HG03039 (cell line): ENCODE measurements around the gene TRPM3.

Experiments
- ATAC-seq: cut with Tn5 transposase; IDR thresholded peaks from one replicate; pipeline ENCODE4 v1.9.1; 2021; ENCODE audit warnings: mild to moderate bottlenecking, moderate library complexity; ENCODE audit not compliant: unreplicated experiment

TRPM3 gene

DNA sequence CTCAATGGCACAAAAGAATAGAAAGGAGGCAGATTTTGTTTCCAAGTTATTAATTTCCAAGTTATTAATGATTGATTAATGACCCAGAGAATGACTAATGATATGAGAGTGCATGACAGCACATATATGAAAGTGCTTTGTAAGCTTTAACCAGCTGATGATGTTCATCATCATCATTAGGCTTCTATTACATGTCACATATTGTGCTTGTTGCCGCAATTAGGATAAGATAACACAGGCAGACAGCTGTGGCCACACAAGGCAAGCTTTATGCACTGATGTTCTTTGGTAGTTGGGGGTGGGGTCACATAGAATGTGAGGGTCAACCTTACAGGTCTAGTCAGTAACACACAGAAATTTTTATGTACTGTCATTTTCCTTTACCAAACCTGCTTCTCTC is 219.7 kb downstream of the TRPM3 start:
- ATAC-seq, result no peak

DNA sequence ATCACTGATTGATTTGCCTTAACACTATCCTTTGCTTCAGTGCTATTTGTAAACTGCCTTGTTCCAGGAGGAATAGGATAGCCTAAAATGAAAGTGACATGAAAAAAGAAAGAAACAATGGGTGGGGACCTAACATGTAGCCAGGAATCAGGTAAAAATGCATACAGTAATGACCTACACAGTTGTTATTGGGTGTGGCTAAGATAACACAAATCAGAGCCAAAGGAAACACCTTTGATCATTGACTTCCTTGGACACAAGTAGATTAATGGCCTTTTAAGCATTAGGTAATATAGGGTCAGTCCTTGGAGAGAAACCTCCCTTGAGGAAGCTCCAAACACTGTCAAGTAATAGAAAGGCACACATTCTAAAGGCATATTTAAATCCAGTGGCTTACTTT is 220.4 kb downstream of the TRPM3 start:
- no peak for ATAC-seq

DNA sequence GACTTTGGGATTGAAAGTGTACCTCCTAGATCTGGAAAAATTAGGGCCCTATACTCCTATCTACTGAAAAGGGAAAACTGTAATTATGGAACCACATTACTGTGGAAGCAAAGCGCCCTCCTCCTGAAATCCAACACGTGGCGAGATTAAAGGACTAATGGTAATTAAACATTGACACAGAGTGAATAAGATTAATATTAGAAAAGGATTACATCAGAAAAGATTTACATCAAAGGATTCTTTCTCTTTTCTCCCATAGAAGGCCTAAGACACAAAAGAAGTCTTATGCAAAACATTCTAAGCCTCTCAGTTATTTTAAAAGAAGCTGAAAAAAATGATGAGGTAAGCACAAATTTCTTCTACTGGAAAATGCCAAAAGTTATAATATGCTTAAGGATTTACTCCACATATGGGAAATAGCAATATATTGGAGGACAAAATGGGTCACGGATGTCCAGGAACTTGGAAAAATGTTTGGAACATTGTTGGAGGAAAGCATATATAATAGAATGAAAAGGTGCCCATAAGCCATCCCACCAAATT is 227.8 kb downstream of the TRPM3 start:
- no peak for ATAC-seq

DNA sequence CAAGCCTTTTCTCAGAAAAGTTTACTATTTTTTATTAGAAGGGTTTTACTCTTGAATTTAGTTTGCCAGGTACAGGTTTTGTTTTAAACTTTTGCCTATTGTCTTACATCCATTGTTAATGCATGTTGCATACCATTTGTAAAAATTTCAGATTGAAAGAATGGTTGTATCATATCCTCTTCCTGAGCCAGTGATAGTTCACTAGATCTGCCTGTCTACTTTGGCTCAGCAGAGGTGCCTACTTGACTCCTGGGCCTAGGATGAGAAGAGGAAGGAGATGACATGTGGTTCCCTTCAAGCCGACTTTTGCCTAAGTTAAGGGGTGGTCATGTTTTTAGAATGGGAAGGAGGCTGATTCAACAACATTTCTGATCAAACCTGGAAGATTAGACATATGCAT is 232.9 kb downstream of the TRPM3 start:
- no peak for ATAC-seq

DNA sequence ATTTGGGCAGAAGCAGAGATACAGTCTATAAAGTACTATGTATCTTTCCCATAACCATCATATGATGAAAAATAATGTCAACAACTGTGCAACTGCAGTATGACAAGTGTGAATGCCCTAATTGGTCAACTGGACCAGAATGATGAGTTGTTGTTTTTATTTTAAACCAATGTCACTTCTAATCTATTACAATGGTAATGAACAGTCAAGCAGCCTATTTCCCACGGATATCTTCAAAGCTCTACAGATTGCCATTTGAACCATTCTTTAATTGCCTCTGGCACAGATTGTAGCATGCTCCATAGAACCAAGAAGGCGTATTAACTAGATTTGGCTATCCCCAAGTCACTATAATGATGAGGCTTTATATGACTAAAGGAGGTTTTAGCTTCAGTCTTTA is 233.6 kb downstream of the TRPM3 start:
- no peak for ATAC-seq

DNA sequence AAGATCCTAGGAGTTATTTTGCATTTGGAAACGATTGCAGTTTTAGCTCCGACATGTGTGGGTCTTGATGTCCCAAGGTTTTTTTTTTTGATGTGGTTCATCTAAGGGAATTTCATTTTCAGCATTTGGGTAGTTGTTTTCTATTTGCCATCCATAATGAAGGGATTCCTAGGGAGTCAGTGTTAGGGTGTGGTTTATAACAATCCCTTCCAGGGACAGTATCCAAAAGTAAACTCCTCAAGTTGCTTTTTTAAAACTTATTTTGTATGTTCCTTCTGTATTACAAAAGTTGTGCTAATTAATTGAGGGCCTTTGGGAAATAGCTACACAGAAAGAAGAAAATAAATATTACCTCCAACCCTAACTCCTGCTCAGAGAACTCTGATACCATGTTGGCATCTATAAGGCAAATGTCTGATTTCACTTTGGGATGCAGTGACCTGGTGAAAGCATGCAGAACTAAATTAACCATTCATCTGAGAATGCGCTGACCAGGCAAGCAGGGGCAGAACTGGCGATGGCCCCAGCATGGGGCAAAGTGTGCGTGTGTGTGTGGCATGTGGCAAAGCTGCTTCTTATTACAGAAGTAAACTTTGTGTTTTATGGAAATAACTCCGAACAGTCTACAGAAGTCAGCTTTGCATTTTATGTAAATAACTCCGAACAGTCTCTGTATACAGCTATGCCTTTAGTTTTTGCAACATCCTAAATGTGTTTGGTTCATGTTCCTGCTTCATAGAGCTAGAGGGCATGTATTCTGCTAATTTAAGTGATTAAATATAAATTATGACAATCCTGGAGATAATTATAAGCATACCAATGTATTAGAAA is 237.2 kb downstream of the TRPM3 start:
- ATAC-seq, result no peak

DNA sequence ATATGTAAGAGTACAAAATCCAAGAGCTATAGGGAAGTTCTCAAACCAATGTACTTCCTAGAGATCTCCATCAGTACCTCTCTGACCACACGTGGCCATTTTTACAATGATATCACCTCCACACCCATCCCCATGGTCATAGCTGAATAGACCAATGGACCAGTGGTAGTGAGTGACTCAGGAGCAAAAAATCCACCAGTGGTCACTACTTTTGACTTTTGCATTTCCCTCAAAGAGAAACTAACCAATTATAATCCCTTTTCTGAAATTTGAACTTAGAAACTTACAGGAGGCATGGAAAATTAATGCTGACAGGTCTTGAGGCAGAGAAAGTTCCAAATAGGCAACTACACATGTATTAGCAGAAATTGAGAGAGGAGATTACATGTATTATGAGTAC is 238.4 kb downstream of the TRPM3 start:
- ATAC-seq, result no peak

DNA sequence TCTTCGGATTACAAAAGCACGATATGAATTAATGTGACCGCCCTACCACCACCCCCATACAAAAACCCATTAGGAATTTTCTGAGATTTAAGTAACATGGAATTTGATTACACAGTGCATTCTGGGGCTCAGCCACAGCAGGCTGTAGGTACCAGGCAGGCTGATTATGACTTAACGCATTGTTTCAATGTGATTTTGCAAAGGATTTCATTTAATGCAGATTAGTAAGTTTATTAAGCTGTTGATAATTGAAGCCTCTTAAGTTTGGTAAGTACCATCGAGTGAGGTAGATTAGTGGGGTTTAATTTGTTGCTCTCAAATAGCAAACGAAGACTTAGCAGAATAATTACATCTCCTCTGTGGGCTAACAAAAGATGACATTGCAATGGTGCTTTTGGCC is 240.1 kb downstream of the TRPM3 start:
- no peak for ATAC-seq

DNA sequence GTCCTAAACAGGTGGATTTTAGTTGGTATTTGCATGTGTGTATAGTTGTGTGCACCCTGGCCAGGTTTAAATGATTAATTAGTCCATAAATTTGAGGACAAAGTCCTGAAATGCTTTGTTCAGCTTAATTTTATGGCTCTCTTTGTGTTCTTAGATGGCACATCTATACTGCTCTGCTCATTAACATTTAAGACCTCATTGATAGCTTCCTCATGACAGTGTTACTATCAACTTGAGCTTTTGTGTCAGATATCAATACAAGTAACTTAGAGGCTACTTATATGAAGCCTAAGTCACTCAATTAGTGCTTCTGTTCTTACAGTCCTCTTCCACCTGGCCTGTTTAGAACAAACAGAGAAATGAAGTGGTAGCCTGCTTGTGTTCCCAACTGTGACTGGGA is 240.9 kb downstream of the TRPM3 start:
- no peak for ATAC-seq

DNA sequence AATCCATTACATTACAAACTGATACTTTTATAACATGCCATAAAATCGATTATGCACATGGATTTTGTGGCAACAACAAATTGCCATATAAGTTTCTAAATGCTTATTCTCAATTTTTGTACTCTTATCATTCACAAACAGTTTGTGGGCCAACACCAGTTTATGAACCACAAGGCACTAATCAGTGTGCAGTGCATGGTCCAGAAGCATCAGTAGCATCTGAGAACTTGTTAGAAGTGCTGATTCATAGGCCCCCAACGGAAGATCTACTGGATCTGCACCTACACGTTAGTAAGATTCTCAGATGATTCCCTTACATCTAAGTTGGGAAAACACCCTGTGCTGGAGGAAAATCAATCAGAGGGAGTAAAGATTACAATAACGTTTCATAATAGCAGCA is 242.8 kb downstream of the TRPM3 start:
- no peak for ATAC-seq

DNA sequence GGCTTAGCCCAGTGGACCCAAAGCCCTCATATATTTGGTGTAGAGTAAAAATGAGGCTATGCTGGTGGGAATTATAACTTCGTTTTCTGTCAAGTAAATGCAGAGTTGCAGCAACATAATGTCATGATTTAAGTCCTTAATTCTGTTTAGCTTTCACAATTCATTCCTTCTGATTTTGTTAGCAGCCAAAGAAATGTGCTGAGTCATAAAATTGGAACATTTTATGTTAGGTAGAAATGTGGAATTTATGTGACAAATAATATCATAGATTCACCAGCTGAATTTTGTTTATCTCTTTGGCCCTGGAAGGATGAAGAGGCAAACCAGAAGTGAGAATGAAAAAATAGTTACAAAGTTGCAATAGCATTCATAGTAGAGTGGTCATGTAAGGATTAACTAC is 247.0 kb downstream of the TRPM3 start:
- no peak for ATAC-seq

DNA sequence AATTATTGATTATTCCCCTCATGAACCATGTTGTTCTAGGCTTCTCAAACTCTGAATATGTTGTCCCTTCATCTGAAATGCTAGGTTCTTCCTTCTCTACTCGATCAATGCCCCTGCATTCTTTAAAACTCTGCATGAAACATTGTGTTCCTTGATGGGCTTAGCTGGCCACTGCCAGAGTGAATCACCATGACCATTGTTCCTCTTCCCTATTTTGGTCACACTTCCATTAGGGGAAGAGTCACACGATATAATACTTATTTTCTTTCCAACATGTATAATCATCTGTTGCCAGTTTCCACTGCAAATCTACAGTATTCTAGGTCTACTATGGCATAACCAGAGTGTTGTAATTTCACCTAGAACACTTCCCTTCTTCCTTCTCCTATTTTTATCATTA is 247.9 kb downstream of the TRPM3 start:
- ATAC-seq, result no peak

DNA sequence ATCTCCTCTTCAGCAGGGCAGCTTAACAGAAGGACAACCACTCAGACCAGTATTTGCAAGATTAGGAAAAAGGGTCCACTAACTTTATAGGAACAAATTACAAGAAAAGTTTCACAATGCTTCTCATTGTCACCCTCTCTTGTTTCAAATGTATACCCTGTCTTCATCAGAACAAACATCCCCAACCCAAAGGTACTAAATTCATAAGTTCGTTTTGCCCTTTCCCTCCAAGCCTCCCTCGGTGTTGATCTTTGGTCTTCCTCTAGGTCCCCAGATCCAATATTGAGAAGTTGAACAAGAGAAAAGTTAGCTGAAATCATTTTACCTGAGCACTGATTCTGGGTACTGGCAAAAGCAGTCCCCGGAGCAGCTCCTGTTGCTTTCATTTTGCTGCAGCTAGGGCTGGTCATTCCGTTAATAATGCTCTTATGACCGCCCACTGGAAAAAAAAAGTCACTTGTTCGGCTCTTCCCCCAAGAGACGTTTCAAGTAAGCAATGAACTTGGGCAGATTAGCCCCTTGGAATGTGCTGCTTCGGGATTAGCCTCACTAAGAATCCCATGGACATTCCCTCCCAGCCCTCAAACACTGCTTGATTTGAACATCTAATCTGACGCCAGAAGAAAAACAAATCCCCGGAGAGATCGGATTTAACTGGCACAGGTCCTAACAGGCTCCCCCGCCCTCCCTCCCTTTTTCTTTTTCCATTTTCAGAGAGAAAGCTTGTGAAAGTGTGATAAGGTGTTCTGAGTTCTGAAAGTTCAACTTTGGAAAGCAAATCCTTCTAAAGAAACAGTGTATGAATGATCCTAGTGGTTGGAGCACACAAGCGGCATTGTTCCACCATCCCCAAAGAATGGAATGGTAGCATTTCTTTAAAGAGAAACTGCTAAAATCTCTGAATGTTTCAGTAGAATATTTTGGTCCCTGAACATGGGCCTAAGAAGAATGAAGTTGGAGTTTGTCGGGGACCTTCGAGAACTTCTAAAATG is 252.5 kb downstream of the TRPM3 start:
- ATAC-seq, result no peak

DNA sequence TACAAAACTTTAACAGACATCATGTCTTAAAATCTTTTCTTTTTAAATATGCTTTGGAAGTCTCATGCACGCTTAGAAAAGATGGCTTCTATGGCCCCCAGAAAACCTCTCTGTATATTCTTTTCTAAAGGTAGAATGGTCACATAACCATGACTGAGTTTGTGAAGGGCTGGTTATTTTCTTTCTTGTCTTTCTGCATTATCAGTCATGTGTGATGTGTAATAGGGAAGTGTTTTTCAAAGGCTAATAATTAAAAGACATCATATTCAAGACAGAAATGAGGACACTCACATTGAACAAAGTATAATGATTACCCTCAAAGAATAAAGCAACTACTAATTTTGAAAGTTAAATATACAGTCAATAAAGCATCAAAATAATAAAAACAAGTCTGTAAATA is 253.4 kb downstream of the TRPM3 start:
- ATAC-seq, result no peak

DNA sequence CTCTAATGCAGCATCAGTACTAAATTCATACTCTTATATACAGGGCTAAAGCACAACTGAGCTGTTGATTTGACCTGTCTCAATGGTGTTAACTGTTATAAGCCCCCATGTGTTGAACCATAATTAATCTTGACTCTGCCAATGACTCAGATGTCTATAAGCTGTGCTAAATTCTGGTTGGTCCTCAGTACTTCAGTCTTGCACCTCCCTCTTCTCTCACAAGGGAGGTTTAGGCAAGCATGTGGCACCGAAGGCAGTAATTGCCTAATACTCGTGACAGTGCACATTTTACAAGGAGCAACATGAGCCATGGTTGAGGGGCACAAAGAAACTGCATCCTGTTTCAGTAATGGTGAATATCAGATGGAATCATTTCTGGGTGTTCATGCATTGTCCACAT is 255.9 kb downstream of the TRPM3 start:
- no peak for ATAC-seq

DNA sequence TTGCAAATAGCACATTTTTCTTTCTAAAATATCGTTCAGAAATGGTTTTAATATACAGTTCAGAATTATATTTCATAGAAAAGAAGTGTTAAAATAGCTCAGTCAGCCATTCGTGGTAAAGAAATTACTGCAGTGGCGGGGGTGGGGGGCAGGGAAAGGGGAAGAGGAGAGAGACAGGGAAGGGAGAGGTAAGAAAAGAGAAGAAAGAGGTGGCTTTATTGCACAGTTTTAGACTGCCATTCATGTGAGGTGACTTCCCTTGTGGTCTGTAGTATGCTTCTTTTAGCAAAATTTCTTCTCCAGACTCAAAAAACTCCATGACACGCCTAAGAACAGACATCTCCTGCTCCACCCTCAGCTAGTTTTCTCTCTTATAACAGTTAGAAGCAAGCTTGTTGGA is 259.6 kb downstream of the TRPM3 start:
- ATAC-seq, result no peak

DNA sequence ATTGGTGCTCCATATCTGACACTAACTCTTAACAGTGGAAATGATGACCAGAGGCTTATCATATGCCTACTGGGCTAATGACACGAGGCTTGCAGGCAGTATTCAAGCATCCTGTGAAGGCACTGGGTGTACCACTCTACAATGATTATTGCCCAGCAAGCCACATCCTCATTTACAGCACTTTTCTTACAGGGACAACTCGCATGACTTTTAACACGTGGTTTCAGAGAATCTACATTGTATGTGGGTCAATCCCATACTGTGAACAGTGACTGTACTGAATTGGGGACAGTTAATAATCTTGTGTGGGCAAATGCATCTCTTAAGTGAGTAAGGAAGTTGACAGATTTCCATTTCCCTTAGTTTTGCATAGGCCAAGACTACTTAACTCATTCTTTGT is 260.0 kb downstream of the TRPM3 start:
- ATAC-seq, result no peak

DNA sequence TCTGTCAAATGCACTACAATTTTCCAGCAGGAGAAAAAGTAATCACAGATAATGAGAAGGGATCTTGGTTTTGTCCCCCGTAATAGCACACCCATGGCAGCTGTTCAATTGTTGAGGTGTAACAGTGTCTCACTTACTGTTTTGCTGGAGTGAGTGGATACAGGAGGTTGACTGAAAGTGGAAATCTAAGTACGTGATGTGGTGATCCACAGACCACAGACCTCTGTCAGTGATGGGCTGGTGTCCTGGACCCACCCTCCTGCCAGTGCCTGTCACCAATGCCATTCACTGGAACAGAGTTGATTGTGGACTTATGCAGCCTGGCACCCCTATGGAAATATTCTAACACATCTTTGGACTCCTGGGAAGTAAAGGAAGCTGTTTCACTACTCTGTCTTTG is 261.7 kb downstream of the TRPM3 start:
- no peak for ATAC-seq

DNA sequence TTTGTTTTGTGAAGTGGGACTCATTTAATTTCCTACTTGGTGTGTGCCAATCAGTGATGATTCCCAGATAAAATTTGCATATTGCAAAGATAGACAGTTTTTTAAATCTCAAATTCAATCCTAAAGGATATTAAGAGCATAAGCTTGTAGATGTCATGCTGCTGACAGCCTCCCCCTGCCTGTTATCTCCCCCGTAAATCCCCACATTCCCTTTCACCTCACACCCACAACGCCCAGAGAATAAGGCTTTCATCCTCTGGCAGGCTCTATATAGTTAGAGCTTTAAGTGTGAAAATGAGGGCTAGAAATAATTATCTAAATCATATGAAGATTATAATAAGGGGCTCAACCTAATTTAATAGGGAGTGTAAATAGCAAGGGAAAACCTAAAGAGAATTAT is 265.0 kb downstream of the TRPM3 start:
- no peak for ATAC-seq

DNA sequence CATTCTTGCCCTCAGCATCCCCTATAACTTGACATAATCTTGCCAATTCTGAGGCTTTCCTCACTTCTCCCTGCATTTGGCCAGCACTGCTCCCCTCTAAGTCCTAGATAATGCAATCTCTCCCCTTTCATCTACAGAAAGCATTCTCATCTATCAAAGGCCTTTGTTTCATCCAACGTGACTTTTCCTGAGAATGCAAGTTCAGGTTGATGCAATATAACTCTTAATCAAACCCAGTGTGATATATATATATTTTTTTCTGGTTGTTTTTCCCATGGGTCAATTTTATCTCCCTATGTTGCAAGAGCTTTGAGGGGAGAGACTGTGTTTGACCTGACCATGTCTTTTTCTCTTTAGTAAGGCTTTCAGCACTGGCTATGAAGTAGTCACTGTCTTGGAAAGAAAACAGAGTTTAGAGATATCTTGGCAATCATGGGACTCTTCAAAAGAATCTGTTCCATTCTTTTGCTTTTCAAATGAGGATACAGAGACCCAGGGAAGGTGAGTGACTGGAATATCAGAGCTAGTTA is 268.6 kb downstream of the TRPM3 start:
- ATAC-seq, result no peak

DNA sequence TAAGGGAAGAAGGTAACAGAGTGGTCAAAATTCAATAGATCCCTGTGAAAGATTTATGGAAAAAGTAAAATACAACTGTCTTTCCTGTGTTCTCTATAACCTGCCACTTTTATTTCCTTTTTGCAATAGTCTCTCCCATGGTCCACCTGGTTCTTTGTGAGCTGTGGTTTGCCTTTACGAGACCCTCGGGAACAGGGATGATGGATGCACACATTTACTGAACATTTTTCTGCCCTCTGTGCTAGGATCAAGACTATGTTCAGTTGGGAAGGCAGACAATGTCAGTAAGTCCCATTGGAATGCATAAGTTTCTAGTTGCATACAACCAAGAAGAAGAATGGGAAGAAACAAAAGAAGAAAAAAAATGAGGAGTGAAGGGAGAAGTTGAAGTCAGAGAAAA is 281.2 kb downstream of the TRPM3 start:
- no peak for ATAC-seq

DNA sequence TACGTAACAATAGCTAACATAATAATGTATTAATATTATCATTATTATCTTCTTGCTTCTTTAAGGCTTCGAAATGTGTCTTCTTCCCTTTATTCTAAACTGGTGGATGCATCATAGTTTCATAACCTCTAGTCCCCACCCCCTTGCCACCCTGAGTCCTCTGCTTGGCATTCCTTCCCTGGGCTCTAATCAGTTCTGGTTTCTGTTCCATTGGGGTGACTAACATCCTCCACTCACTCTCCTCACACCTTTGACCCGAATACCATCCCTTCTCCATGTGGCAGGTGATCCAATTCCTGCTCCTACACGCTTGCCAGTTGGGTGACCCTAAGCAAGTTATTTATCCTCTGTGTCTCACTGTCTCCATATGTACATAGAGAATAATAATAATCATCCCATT is 286.1 kb downstream of the TRPM3 start:
- ATAC-seq, result no peak
